Right lobe of liver (tissue), 6 donors: Measurements from ENCODE around the gene METTL27. TPM values are rescaled to one million over a fixed set of nuclear protein-coding genes. Genes with fewer than 3 reads are reported as not detected.
"Not testable (repeated sequence)": the region's sequence is repeated elsewhere in the genome, so short reads cannot be mapped to it uniquely, and the experiment has no call there.

Experiments used
- ATAC-seq, 4 donors: fragments of 200-7000 bp; cut with Tn5 transposase; one replicate each; pipeline ENCODE4 v1.9.1; 2020; ENCODE audit warnings: mild to moderate bottlenecking in 4 of 4, moderate library complexity in 4 of 4
- DNase-seq, 3 donors: peaks; one replicate each; pipeline ENCODE4 v3.0.0-alpha.2; 2020
- H3K27ac ChIP-seq, 3 donors: fragments of 200-600 bp; one replicate each; pipeline ENCODE4 v1.8.0; 2022
- H3K27me3 ChIP-seq, 2 donors: fragments of 200-600 bp; one replicate each; pipeline ENCODE4 v1.8.0; 2022
- H3K36me3 ChIP-seq, 4 donors: fragments of 200-600 bp; sonication (generic) in 1 of 4; one replicate each; pipeline versions ENCODE4 v1.5.1 to v1.8.0; 2017 to 2022; ENCODE audit warnings: control low read depth in 1 of 4
- H3K4me1 ChIP-seq, 4 donors: fragments of 200-600 bp; sonication (generic) in 1 of 4; one replicate each; pipeline versions ENCODE4 v1.5.1 to v1.8.0; 2017 to 2022; ENCODE audit warnings: control low read depth in 1 of 4
- H3K4me3 ChIP-seq, 3 donors: fragments of 200-600 bp; one replicate each; pipeline ENCODE4 v1.8.0; 2022
- H3K9me3 ChIP-seq, 4 donors: fragments of 200-600 bp; sonication (generic) in 1 of 4; one replicate each; pipeline versions ENCODE4 v1.5.1 to v1.8.0; 2017 to 2022; ENCODE audit warnings: control low read depth in 1 of 4
- POLR2A ChIP-seq: fragments of 450-650 bp; IDR thresholded peaks from one replicate; pipeline ENCODE4 v1.6.1; 2017; ENCODE audit warnings: antibody characterized with exemption, mild to moderate bottlenecking
- WGBS: methylation state at CpG from one replicate; pipeline ENCODE4 v1.1.6; 2018; ENCODE audit warnings: low coverage, low lambda C conversion rate; ENCODE audit not compliant: insufficient coverage; ENCODE audit errors: missing lambda C conversion rate; 5-methylcytosine and 5-hydroxymethylcytosine counted together
- intact Hi-C, 2 donors: fragments of 100-400 bp; cut with DNase I; formaldehyde crosslinking; loops; one replicate each; pipeline versions ENCODE4 v1.11.2 to v1.14.1; 2022
- total RNA-seq, 6 experiments: library from RNA; depleted of rRNA in 2 of 6; stranded (reverse); fragments of >200 nt in 2 of 6; fragmentation: NEBNext Ultra II Directional in 3 of 6; extraction: Animal tissue kit (Norgen Biotek cat#: 25700) in 3 of 6; gene quantifications; one replicate each; pipeline versions ENCODE4 v1.1.0 to v1.2.4, GENCODE V29; 2016 to 2023
- TF ChIP-seq, protein P1 (sequence below), 4 donors: fragments of 200-600 bp in 3 of 4; fragments of 450-650 bp in 1 of 4; IDR thresholded peaks; one replicate each; pipeline versions ENCODE4 v1.5.1 to v1.8.0; 2016 to 2022; ENCODE audit warnings: antibody characterized with exemption in 4 of 4, mild to moderate bottlenecking in 2 of 4
- donor health status: DM: no; HTN: yes; CAD: no.
- donor health status: DM: no; HTN: no; CAD: no.
- donor health status: DM: no; HTN: no; CAD: no.
- donor health status: DM: no; HTN: yes; CAD: no.
- donor health status: DM: no; HTN: yes; CAD: no.

Gene METTL27
- total RNA-seq, 6 experiments from 2014 or later: 0.49 to 1.4 (median 1.0) TPM

DNA sequence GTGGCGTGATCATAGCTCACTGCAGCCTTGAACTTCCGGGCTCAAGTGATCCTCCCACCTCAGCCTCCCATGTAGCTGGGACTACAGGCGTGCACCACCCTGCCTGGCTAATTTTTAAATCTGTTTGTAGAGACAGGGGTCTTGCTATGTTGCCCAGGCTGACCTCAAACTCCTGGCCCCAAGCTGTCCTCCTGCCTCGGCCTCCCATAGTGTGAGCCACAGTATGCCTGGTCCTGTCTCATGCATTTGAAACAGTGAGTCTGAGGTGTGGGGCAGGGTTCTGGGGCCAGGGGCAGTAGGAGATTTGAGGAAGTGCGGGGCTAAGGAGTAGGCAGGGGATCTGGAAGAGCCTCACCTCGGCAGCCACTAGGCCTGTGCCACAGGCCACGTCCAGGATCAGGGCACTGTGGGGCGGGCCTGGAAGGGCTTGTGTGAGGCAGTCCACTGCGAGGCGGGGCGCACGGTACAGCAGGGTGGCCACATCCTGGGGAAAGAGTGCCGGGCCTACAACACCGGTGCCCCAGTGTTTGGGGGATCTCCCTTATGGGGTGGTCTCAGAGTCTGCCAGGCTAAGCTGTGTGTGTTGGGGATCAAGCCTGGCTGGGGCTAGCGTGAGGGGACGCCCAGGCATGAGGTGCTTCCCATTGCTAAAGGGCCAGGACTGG is 1.5 kb downstream of the METTL27 start:
- ATAC-seq (no peak), DNase-seq (no peak)
- Histone ChIP-seq H3K4me3 (no peak overlapping the region), H3K4me1 (peaks cover 0 to 5% (median 2%) of the 10 kb centered on the region in 4 donors), H3K36me3 (no peaks in the 10 kb centered on the region), H3K27me3 (no peaks in the 10 kb centered on the region), H3K9me3 (no peaks in the 10 kb centered on the region), H3K27ac (no peak overlapping the region)
- no peak for TF ChIP-seq POLR2A
- TF ChIP-seq, protein P1, sequence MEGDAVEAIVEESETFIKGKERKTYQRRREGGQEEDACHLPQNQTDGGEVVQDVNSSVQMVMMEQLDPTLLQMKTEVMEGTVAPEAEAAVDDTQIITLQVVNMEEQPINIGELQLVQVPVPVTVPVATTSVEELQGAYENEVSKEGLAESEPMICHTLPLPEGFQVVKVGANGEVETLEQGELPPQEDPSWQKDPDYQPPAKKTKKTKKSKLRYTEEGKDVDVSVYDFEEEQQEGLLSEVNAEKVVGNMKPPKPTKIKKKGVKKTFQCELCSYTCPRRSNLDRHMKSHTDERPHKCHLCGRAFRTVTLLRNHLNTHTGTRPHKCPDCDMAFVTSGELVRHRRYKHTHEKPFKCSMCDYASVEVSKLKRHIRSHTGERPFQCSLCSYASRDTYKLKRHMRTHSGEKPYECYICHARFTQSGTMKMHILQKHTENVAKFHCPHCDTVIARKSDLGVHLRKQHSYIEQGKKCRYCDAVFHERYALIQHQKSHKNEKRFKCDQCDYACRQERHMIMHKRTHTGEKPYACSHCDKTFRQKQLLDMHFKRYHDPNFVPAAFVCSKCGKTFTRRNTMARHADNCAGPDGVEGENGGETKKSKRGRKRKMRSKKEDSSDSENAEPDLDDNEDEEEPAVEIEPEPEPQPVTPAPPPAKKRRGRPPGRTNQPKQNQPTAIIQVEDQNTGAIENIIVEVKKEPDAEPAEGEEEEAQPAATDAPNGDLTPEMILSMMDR (IDR thresholded peaks at IDR 0.05): no peak
- intact Hi-C loops: no loop called here
- WGBS: 93% methylated on average over 4 of the region's 16 CpGs

DNA sequence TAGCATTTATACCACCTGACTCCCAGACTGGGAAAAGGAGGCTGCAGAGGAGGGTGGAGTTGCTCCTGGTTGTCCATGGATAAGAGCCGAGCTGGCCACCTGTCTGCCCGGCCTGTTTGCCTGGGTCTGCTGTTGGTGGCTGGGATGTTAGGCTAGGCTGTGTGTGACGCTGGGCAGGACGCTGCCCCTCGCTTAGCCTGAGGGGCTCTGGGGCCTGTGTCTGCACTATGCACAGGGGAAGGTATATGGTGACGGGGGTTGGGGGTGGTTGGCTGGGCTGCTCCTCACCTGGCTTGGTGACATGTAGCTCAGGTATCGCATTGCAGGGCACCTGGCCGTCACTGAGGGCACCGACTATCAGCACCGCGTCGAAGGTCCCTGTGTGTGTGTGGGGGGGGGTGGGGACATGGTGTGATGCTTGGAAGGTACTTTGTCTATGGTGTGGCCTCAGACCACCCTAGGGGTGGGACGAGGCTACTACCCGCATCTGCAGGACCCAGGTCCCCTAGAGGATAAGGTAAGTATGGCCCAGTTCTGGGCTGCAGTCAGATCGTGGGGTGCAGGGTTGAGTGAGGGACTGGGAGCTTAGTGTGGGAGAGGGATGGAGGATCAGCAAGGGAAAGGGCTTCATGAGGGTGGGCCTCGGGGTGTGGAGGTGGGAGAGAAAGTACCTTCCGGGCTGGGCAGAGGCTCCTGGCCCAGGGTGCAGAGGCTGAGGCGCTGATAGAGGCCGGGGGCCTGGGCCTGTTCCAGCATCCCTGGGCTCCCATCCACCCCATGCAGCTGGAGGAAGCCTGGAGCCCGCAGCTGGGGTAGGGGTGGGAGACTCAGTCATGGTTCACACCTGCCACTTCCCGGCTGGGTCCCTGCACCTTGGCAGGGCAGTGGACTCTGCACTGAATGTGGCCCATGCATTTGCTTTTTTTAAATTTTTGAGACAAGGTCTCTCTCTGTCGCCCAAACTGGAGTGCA is 2.3 kb downstream of the METTL27 start:
- H3K9me3 ChIP-seq: no peaks in the 10 kb centered on the region
- no peaks in the 10 kb centered on the region for H3K36me3 ChIP-seq
- peaks cover 0 to 5% (median 2%) of the 10 kb centered on the region in 4 donors for H3K4me1 ChIP-seq
- no peak for DNase-seq
- H3K27ac ChIP-seq: no peak overlapping the region
- intact Hi-C loops: no loop called here
- 100% methylated on average over 10 of the region's 22 CpGs for WGBS
- no peak overlapping the region for H3K4me3 ChIP-seq
- no peak for ATAC-seq
- no peak for TF ChIP-seq POLR2A
- TF ChIP-seq, protein P1 (IDR thresholded peaks at IDR 0.05): no peak
- H3K27me3 ChIP-seq: no peaks in the 10 kb centered on the region

DNA sequence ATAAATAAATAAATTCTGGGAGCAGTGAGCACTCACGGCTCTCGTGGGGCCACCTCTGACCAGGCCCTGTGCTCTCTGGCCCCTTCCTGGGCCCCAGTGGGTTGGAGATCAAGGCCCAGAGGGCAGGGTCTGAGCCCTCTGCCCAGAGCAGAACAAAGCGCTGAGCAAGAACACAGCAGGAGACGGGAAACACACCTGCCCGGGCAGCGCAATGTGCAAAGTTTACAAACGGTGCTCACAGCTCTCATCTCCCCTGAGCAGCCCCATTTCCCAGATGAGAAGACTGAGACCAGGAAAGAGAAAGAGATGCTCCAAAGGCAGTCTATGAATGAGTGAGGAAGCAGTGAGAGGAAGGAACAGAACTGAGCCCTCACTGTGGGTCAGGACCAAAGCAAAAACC is 3.0 kb downstream of the METTL27 start:
- H3K36me3 ChIP-seq: no peaks in the 10 kb centered on the region
- intact Hi-C loops: no loop called here
- H3K27me3 ChIP-seq: no peaks in the 10 kb centered on the region
- WGBS: 50% methylated on average over 2 of the region's 7 CpGs
- ATAC-seq (no peak), DNase-seq (no peak)
- no peak overlapping the region for H3K4me3 ChIP-seq
- no peaks in the 10 kb centered on the region for H3K9me3 ChIP-seq
- TF ChIP-seq, protein P1 (IDR thresholded peaks at IDR 0.05): no peak
- TF ChIP-seq POLR2A: no peak
- H3K27ac ChIP-seq: no peak overlapping the region
- H3K4me1 ChIP-seq: peaks cover 0 to 5% (median 2%) of the 10 kb centered on the region in 4 donors

DNA sequence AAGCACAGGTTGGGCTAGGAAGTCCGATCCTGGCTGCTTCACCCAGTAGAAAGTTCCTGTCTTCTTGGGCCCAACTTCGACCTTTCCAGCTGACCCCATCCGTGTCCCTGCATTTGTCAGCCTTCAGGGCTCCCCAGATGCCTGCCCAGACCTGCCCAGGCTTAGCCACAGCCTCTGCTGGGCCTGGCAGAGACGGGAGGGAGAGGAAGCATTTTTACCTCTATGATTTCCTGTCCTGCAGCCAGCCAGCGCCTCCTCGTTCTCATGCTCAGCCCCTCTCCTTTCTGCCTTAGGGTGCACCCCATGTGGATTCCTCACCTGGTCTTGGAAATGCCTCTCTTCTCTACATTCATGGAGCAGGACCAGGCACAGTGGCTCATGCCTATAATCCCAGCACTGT is 3.7 kb downstream of the METTL27 start:
- ATAC-seq (no peak), DNase-seq (no peak)
- TF ChIP-seq, protein P1 (IDR thresholded peaks at IDR 0.05): no peak
- TF ChIP-seq POLR2A: no peak
- Histone ChIP-seq H3K27ac (no peak overlapping the region), H3K9me3 (no peaks in the 10 kb centered on the region), H3K4me1 (peaks cover 0 to 5% (median 2%) of the 10 kb centered on the region in 4 donors), H3K36me3 (no peaks in the 10 kb centered on the region), H3K4me3 (no peak overlapping the region), H3K27me3 (no peaks in the 10 kb centered on the region)
- intact Hi-C loops: no loop called here
- WGBS: no CpG with 5 or more reads among the region's 6 CpGs

DNA sequence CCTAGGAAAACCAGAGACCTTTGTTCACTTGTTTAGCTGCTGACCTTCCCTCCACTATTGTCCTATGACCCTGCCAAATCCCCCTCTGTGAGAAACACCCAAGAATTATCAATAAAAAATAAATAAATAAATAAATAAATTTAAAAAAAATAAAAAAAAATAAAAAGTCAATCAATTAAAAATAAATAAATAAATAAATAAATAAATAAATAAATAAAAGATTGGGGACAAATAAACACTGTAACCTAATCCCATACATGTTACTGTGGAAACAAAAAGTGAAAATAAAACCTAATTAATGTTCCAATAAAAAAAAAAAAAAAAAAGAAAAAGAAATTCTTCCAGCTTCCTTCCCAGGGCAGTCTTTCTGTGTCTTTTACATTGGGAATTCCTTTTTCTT is 5.1 kb downstream of the METTL27 start:
- H3K4me3 ChIP-seq, H3K36me3 ChIP-seq, H3K27ac ChIP-seq, H3K4me1 ChIP-seq, H3K9me3 ChIP-seq, ATAC-seq, H3K27me3 ChIP-seq, intact Hi-C loops, DNase-seq: not testable (repeated sequence)
